Measurements from ENCODE around the gene RECQL. TPM values are rescaled to one million over a fixed set of nuclear protein-coding genes. Genes with fewer than 3 reads are reported as not detected.
"Not testable (repeated sequence)": the region's sequence is repeated elsewhere in the genome, so short reads cannot be mapped to it uniquely, and the experiment has no call there.

RECQL gene
- total RNA-seq, 3 donors from 2014 or later: 9.3 to 29.6 (median 16.2) TPM

DNA sequence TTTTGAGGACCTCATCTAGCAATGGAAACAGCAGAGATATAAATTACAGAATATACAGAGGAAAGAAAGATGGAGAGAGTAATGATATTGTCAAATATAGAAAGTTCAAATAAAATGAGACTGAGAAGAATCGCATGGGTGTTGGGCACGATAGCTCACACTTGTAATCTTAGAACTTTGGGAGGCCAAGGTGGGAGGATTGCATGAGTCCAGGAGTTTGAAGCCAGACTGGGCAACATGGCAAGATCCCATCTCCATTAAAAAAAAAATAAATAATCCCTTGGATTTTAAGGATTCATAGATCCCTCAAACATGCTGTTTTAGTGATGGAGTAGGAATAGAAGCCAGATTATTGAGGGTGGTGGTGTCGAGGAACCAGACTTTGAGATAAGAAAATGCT, 62.1 kb downstream of the RECQL start:
- H3K36me3 ChIP-seq (ENCODE audit: low read depth): no peaks in the 10 kb centered on the region
- intact Hi-C loops (cut with DNase I, micrococcal nuclease): no loop called here
- peaks cover 6% of the 10 kb centered on the region for H3K4me1 ChIP-seq (ENCODE audit: low read depth)
- no peak for ATAC-seq
- H3K9me3 ChIP-seq: no peaks in the 10 kb centered on the region
- no peak overlapping the region for H3K4me3 ChIP-seq
- DNase-seq: no peak
- TF ChIP-seq, protein P1, sequence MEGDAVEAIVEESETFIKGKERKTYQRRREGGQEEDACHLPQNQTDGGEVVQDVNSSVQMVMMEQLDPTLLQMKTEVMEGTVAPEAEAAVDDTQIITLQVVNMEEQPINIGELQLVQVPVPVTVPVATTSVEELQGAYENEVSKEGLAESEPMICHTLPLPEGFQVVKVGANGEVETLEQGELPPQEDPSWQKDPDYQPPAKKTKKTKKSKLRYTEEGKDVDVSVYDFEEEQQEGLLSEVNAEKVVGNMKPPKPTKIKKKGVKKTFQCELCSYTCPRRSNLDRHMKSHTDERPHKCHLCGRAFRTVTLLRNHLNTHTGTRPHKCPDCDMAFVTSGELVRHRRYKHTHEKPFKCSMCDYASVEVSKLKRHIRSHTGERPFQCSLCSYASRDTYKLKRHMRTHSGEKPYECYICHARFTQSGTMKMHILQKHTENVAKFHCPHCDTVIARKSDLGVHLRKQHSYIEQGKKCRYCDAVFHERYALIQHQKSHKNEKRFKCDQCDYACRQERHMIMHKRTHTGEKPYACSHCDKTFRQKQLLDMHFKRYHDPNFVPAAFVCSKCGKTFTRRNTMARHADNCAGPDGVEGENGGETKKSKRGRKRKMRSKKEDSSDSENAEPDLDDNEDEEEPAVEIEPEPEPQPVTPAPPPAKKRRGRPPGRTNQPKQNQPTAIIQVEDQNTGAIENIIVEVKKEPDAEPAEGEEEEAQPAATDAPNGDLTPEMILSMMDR (IDR thresholded peaks at IDR 0.05): no peak

DNA sequence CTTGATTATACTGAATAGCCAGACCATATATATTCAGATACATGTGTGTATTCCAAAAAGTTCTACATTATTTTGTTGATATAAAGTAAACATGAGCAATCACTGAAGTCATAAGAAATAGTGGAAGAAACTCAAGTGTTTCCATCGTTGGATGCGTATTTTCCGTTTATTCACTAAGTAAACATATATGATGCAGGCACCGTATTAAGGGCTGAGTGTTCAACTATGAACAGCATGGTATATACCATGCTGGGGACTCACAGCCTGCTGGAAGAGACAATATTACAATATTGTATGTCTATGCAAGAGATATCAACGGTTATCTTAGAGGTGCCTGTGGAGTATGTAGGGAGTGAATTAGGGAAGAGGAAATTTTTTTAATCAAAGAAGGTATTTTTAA, 62.8 kb downstream of the RECQL start:
- no peak for DNase-seq

DNA sequence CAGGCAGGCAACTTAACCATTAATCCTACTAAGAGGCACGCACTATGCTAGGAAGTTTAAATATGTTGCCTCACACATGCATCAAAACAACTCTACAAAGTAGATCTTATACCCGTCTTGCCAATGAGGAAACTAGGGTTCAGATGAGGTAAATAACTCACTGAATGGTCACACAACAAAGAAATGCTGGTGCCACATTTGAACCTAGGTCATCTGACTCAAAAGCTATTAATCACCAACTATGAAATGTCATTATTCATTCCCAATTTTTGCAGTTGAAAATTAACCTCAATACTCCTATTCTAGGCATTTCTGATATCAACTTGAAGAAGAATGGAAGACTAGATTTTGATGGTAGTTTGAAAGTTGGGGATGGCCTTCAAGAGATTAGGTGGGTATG, 66.7 kb downstream of the RECQL start:
- Histone ChIP-seq H3K36me3 (ENCODE audit: low read depth) (no peaks in the 10 kb centered on the region), H3K4me1 (ENCODE audit: low read depth) (peaks cover 3% of the 10 kb centered on the region), H3K9me3 (no peaks in the 10 kb centered on the region), H3K4me3 (no peak overlapping the region)
- intact Hi-C loops (cut with DNase I, micrococcal nuclease): no loop called here
- TF ChIP-seq, protein P1 (IDR thresholded peaks at IDR 0.05): no peak
- no peak for DNase-seq
- ATAC-seq: no peak

More for the DNA sequence above, 62.8 kb downstream of the RECQL start:
- Histone ChIP-seq H3K36me3 (ENCODE audit: low read depth) (no peaks in the 10 kb centered on the region), H3K4me3 (no peak overlapping the region), H3K4me1 (ENCODE audit: low read depth) (peaks cover 6% of the 10 kb centered on the region), H3K9me3 (no peaks in the 10 kb centered on the region)
- intact Hi-C loops (cut with DNase I, micrococcal nuclease): no loop called here
- TF ChIP-seq, protein P1 (IDR thresholded peaks at IDR 0.05): no peak
- ATAC-seq: no peak

DNA sequence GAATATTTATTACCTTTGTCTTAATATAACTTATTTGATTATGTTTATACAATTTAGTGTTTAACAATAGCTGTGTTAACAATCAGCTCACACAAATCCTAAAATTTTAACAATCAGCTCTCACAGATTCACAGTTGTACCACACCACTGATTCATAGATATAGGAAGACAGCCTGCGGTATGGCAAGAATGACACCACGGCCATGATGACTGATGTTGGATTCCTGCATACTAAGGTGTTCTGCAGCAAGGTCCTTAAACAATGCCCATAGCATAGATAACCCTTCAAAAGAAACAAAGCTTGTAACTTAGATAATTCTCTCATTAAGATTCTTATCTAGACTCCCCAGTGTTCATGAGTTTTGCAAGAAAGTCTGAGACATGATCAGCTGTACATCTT, 67.9 kb downstream of the RECQL start:
- DNase-seq (no peak), ATAC-seq (no peak)
- Histone ChIP-seq H3K9me3 (no peaks in the 10 kb centered on the region), H3K4me3 (no peak overlapping the region), H3K36me3 (ENCODE audit: low read depth) (no peaks in the 10 kb centered on the region), H3K4me1 (ENCODE audit: low read depth) (no peaks in the 10 kb centered on the region)
- intact Hi-C loops (cut with DNase I, micrococcal nuclease): no loop called here
- TF ChIP-seq, protein P1 (IDR thresholded peaks at IDR 0.05): no peak

DNA sequence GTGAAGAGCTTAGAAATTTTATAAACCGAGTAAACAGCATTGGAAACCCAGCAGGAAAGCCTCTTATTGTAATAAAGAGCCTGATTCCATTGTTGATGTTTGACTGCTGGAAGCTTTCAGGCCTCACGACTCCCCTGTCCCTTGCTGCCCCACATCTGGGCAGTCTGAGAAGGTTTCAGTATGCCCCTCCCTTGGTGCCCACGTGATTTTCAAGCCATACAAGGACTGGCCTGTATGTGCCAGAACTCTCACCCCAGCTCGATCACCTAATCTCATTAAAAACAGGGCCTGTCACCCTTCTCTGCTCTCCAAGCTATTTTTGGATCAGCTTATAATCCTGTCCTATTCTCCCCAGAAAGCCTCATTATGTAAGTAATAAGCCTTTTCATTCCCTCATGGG, 71.4 kb downstream of the RECQL start:
- Histone ChIP-seq H3K36me3 (ENCODE audit: low read depth) (no peaks in the 10 kb centered on the region), H3K4me1 (ENCODE audit: low read depth) (no peaks in the 10 kb centered on the region), H3K4me3 (no peak overlapping the region), H3K9me3 (no peaks in the 10 kb centered on the region)
- TF ChIP-seq, protein P1 (IDR thresholded peaks at IDR 0.05): no peak
- no peak for DNase-seq
- ATAC-seq: no peak
- intact Hi-C loops (cut with DNase I, micrococcal nuclease): no loop called here

DNA sequence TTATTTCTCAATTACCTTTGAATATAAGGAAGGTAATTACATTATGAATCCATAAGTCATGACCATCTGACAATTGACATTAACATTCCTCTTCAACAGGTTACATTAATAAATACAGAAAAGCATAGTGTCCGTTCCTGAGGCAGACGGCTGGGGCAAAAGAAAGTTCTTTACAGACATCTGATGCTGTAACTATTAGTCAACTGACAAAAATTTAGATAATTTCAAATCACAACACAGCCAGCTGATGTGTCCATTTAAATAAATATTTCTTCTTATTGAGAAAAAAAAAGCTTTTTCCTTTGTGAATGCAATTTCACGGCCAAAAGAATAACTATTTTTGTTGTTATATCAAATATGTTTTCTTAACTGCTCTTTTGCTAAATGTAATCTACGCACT, 73.2 kb downstream of the RECQL start:
- ATAC-seq (no peak), DNase-seq (no peak)
- intact Hi-C loops (cut with DNase I, micrococcal nuclease): no loop called here
- no peak overlapping the region for H3K4me3 ChIP-seq
- no peaks in the 10 kb centered on the region for H3K4me1 ChIP-seq (ENCODE audit: low read depth)
- no peaks in the 10 kb centered on the region for H3K9me3 ChIP-seq
- TF ChIP-seq, protein P1 (IDR thresholded peaks at IDR 0.05): no peak
- H3K36me3 ChIP-seq (ENCODE audit: low read depth): no peaks in the 10 kb centered on the region

DNA sequence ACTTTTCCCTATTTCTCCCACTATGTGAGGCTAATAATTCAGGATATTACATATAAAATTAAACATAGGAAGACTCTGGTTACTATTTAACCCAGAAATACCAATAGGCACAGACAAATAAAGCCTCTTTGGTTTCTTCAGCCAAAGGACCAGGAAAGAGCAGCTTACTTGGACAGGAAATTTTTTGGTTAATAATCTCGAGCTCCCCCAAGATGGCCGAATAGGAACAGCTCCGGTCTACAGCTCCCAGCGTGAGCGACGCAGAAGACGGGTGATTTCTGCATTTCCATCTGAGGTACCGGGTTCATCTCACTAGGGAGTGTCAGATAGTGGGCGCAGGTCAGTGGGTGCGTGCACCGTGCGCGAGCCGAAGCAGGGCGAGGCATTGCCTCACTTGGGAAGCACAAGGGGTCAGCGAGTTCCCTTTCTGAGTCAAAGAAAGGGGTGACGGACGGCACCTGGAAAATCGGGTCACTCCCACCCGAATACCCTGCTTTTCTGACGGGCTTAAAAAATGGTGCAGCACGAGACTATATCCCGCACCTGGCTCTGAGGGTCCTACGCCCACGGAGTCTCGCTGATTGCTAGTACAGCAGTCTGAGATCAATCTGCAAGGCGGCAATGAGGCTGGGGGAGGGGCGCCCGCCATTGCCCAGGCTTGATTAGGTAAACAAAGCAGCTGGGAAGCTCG, 82.3 kb downstream of the RECQL start:
- H3K4me3 ChIP-seq; ATAC-seq; intact Hi-C loops (cut with DNase I, micrococcal nuclease); H3K9me3 ChIP-seq; H3K36me3 ChIP-seq (ENCODE audit: low read depth); DNase-seq; H3K4me1 ChIP-seq (ENCODE audit: low read depth): not testable (repeated sequence)
